Measurements from ENCODE around the gene TMEM109. TPM values are rescaled to one million over a fixed set of nuclear protein-coding genes. Genes with fewer than 3 reads are reported as not detected.

The TMEM109 gene
- polyA plus RNA-seq, 1 donor from 2014 or later, result 1.8 TPM

DNA sequence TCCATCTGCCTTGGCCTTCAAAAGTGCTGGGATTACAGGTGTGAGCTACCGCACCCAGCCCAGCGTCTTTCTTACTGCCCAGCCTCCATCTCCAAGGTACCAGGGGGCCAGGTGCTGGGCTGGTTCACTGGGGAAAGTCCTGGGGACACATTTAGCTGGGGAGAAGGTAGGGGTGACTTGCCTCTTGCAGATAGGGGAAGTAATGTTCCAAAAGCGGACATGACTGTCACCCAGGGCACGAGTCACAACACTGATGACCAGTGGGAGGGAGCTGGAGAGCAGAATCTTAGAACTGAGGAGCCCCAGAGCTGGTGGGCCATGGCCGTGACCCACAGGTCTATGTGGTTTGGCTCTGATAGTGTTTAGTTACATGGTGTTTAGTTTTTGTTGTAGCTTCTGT is 40.5 kb downstream of the TMEM109 start:
- no peaks in the 10 kb centered on the region for H3K9me3 ChIP-seq (ENCODE audit: low read length)
- H3K79me2 ChIP-seq (replicated peaks; ENCODE audit: insufficient read depth, low read length), result no peaks in the 10 kb centered on the region
- H3K9ac ChIP-seq (ENCODE audit: low read length), result no peak overlapping the region
- H3K4me3 ChIP-seq (ENCODE audit: low read length), result no peak overlapping the region
- H3K27me3 ChIP-seq (ENCODE audit: insufficient read depth, low read depth, low read length), result peaks cover 17% of the 10 kb centered on the region
- H3K4me2 ChIP-seq (ENCODE audit: low read length), result no peak overlapping the region
- no peaks in the 10 kb centered on the region for H3K36me3 ChIP-seq (ENCODE audit: insufficient read depth, low read length)
- H3K9me2 ChIP-seq (ENCODE audit: insufficient read depth, low read length), result no peaks in the 10 kb centered on the region
- no peaks in the 10 kb centered on the region for H4K20me1 ChIP-seq (ENCODE audit: insufficient read depth)
- no peak overlapping the region for H2AFZ ChIP-seq (ENCODE audit: low read depth, low read length)
- TF ChIP-seq TAF1 (IDR thresholded peaks at IDR 0.05; ENCODE audit: low read depth) (no peak), SMC3 (conservative IDR thresholded peaks at IDR 0.05; ENCODE audit: poor library complexity) (no peak), RAD21 (conservative IDR thresholded peaks at IDR 0.05) (no peak)
- TF ChIP-seq, protein P1, sequence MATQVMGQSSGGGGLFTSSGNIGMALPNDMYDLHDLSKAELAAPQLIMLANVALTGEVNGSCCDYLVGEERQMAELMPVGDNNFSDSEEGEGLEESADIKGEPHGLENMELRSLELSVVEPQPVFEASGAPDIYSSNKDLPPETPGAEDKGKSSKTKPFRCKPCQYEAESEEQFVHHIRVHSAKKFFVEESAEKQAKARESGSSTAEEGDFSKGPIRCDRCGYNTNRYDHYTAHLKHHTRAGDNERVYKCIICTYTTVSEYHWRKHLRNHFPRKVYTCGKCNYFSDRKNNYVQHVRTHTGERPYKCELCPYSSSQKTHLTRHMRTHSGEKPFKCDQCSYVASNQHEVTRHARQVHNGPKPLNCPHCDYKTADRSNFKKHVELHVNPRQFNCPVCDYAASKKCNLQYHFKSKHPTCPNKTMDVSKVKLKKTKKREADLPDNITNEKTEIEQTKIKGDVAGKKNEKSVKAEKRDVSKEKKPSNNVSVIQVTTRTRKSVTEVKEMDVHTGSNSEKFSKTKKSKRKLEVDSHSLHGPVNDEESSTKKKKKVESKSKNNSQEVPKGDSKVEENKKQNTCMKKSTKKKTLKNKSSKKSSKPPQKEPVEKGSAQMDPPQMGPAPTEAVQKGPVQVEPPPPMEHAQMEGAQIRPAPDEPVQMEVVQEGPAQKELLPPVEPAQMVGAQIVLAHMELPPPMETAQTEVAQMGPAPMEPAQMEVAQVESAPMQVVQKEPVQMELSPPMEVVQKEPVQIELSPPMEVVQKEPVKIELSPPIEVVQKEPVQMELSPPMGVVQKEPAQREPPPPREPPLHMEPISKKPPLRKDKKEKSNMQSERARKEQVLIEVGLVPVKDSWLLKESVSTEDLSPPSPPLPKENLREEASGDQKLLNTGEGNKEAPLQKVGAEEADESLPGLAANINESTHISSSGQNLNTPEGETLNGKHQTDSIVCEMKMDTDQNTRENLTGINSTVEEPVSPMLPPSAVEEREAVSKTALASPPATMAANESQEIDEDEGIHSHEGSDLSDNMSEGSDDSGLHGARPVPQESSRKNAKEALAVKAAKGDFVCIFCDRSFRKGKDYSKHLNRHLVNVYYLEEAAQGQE (IDR thresholded peaks at IDR 0.05; ENCODE audit: borderline replicate concordance), result no peak
- no peaks in the 10 kb centered on the region for H3F3A ChIP-seq (ENCODE audit: insufficient read depth, low read length, poor library complexity, severe bottlenecking)
- no peak overlapping the region for H3K27ac ChIP-seq (ENCODE audit: low read length)

DNA sequence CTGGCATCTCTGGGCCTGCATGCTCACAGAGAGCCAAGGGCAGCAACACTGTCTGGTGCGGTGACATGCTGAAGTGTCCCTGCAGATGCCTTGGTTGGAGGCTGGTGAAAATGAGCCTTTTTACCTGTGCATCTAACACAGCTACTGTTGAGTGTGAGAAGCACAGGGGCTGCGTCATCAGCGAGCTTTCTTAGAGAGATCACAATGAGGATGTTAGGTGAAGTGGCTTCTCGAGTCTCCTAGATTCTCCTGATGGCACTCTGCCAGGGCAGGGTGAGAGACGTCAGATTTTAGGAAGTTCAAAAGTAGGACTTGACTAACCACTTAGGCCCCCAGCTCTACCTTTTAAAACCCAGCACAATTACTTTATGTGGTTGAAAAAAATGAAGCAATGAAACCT is 41.6 kb downstream of the TMEM109 start:
- H3K4me2 ChIP-seq (ENCODE audit: low read length), result no peak overlapping the region
- no peak overlapping the region for H3K4me3 ChIP-seq (ENCODE audit: low read length)
- TF ChIP-seq SMC3 (conservative IDR thresholded peaks at IDR 0.05; ENCODE audit: poor library complexity) (no peak), MXI1 (conservative IDR thresholded peaks at IDR 0.05; ENCODE audit: poor library complexity, severe bottlenecking) (no peak), TAF1 (IDR thresholded peaks at IDR 0.05; ENCODE audit: low read depth) (no peak), RAD21 (conservative IDR thresholded peaks at IDR 0.05) (no peak), EZH2 (IDR thresholded peaks at IDR 0.05; ENCODE audit: borderline replicate concordance, insufficient read depth, low read length, poor library complexity, severe bottlenecking) (no peak), EP300 (conservative IDR thresholded peaks at IDR 0.05; ENCODE audit: poor library complexity, severe bottlenecking) (no peak), POLR2AphosphoS5 (IDR thresholded peaks at IDR 0.05) (no peak)
- TF ChIP-seq, protein P1 (IDR thresholded peaks at IDR 0.05; ENCODE audit: borderline replicate concordance), result no peak
- TF ChIP-seq, protein P2, sequence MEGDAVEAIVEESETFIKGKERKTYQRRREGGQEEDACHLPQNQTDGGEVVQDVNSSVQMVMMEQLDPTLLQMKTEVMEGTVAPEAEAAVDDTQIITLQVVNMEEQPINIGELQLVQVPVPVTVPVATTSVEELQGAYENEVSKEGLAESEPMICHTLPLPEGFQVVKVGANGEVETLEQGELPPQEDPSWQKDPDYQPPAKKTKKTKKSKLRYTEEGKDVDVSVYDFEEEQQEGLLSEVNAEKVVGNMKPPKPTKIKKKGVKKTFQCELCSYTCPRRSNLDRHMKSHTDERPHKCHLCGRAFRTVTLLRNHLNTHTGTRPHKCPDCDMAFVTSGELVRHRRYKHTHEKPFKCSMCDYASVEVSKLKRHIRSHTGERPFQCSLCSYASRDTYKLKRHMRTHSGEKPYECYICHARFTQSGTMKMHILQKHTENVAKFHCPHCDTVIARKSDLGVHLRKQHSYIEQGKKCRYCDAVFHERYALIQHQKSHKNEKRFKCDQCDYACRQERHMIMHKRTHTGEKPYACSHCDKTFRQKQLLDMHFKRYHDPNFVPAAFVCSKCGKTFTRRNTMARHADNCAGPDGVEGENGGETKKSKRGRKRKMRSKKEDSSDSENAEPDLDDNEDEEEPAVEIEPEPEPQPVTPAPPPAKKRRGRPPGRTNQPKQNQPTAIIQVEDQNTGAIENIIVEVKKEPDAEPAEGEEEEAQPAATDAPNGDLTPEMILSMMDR (IDR thresholded peaks at IDR 0.05; ENCODE audit: poor library complexity, severe bottlenecking), result no peak
- no peak overlapping the region for H2AFZ ChIP-seq (ENCODE audit: low read depth, low read length)
- no peaks in the 10 kb centered on the region for H4K20me1 ChIP-seq (ENCODE audit: insufficient read depth)
- no peaks in the 10 kb centered on the region for H3F3A ChIP-seq (ENCODE audit: insufficient read depth, low read length, poor library complexity, severe bottlenecking)
- no peaks in the 10 kb centered on the region for H3K79me2 ChIP-seq (replicated peaks; ENCODE audit: insufficient read depth, low read length)
- no peak overlapping the region for H3K27ac ChIP-seq (ENCODE audit: low read length)
- H3K9me2 ChIP-seq (ENCODE audit: insufficient read depth, low read length), result no peaks in the 10 kb centered on the region
- no peaks in the 10 kb centered on the region for H3K9me3 ChIP-seq (ENCODE audit: low read length)
- H3K9ac ChIP-seq (ENCODE audit: low read length), result no peak overlapping the region
- H3K36me3 ChIP-seq (ENCODE audit: insufficient read depth, low read length), result no peaks in the 10 kb centered on the region
- peaks cover 16% of the 10 kb centered on the region for H3K27me3 ChIP-seq (ENCODE audit: insufficient read depth, low read depth, low read length)

All from neural cell (in vitro differentiated cells).